GM13976 (cell line): Measurements from ENCODE around the gene KLHL25.

Source experiments
- DNase-seq: peaks from one replicate; pipeline ENCODE4 v3.0.0; 2012; ENCODE audit warnings: low spot score
- CTCF ChIP-seq: IDR thresholded peaks from 2 replicates; pipeline ENCODE4 v1.5.1; 2012; ENCODE audit warnings: borderline replicate concordance, mild to moderate bottlenecking; ENCODE audit not compliant: insufficient read depth; ENCODE audit errors: extremely low read depth, missing control alignments, control extremely low read depth
- in situ Hi-C: fragments of 300-500 bp; cut with MboI; formaldehyde crosslinking; loops from one replicate; pipeline ENCODE4 v1.12.0; 2022; ENCODE audit warnings: low sequenced_read_pairs, mixed read lengths, inconsistent platforms; ENCODE audit not compliant: unreplicated experiment

The KLHL25 gene

GRCh38 chr15:85718981-85719380 lies 75.7 kb downstream of the KLHL25 start:
- TF ChIP-seq CTCF, result no peak
- DNase-seq, result no peak
- in situ Hi-C loops, result loop anchor here (25.0 kb wide), 1 partner anchor 407 kb away; no protein-coding TSS in a partner anchor

GRCh38 chr15:85718271-85718971 lies 76.3 kb downstream of the KLHL25 start:
- no peak for DNase-seq
- in situ Hi-C loops, result loop anchor here (25.0 kb wide), 1 partner anchor 406 kb away; no protein-coding TSS in a partner anchor
- no peak for TF ChIP-seq CTCF

GRCh38 chr15:85717212-85717611 lies 77.5 kb downstream of the KLHL25 start:
- in situ Hi-C loops, result loop anchor here (25.0 kb wide), 1 partner anchor 405 kb away; no protein-coding TSS in a partner anchor
- DNase-seq, result no peak
- TF ChIP-seq CTCF, result no peak

- TF ChIP-seq CTCF, result no peak
- in situ Hi-C loops, result loop anchor here (25.0 kb wide), 1 partner anchor 404 kb away; no protein-coding TSS in a partner anchor
- DNase-seq, result no peak
Measured at GRCh38 chr15:85716261-85716660, 78.5 kb downstream of the KLHL25 start.

- no peak for TF ChIP-seq CTCF
- no peak for DNase-seq
- in situ Hi-C loops, result loop anchor here (25.0 kb wide), 1 partner anchor 399 kb away; no protein-coding TSS in a partner anchor
Measured at GRCh38 chr15:85711580-85712192, 83.0 kb downstream of the KLHL25 start.

- in situ Hi-C loops, result loop anchor here (25.0 kb wide), 1 partner anchor 398 kb away; no protein-coding TSS in a partner anchor
- DNase-seq, result peak; percentile 45
- no peak for TF ChIP-seq CTCF
Measured at GRCh38 chr15:85710340-85710842, 84.3 kb downstream of the KLHL25 start.
